Measurements from ENCODE around the gene FAM217B.

The FAM217B gene, protein sequence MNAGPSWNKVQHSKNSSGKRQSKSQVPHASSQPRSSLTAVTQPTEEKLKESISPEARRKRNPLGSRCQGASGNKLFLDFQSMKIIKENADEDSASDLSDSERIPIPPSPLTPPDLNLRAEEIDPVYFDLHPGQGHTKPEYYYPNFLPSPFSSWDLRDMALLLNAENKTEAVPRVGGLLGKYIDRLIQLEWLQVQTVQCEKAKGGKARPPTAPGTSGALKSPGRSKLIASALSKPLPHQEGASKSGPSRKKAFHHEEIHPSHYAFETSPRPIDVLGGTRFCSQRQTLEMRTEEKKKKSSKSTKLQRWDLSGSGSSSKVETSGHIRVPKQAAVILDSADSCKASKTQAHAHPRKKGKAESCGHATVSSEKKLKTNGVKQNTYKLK

DNA sequence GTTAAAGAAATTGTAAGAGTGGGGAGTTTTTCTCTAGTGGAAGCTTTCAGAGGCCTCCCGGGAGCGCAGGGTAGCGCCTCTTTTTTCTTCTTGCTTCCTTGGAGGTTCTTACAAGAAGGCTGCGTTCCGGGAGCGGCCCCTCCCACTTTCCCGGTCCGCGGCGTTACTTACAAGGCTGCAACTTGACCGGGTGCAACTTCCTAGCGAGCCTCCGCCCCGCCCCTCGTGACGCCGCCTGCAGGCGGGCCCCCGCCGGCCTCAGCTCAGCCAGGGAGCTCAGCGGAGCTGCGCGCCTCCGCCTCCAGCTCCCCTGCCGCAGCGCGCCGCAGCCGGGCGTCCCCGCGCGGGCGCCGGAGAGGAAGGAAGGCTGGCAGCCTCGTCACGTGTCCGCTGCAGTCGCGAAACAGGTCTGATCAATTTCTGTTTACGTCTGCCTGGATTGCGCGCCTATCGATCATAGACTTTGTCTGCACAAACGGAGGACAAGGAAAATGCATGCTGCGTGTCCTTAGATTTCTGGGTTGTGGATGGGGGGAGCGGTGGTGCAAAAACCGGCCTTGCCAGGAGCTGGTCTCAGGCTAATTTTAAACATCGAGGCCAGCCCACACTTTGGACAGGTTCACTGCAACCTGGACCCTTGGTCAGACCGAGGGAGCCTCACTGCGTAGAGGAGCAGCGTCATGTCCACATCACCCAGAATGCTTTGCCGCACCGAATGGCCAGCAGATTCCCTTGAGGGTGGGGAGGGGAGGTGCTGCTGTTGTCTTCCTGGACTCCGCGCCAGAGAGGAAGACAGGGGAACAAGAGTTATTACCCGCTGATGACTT lies at the start of gene FAM217B, which contains the start of gene PPP1R3D:
FAM217B (plus strand) TSS at position 261 of the 827 bp plus-strand sequence. CDS start 3,555 bp downstream, outside the sequence.
PPP1R3D (minus strand) TSS at position 177 of the 827 bp plus-strand sequence. CDS start 374 bp downstream, outside the sequence.
- peak; percentile 99 for DNase-seq (ENCODE audit: low read depth)
- H3K4me3 ChIP-seq (ENCODE audit: low read length): peak within 1 kb of the TSS; percentile 76
- TF ChIP-seq, protein P1, sequence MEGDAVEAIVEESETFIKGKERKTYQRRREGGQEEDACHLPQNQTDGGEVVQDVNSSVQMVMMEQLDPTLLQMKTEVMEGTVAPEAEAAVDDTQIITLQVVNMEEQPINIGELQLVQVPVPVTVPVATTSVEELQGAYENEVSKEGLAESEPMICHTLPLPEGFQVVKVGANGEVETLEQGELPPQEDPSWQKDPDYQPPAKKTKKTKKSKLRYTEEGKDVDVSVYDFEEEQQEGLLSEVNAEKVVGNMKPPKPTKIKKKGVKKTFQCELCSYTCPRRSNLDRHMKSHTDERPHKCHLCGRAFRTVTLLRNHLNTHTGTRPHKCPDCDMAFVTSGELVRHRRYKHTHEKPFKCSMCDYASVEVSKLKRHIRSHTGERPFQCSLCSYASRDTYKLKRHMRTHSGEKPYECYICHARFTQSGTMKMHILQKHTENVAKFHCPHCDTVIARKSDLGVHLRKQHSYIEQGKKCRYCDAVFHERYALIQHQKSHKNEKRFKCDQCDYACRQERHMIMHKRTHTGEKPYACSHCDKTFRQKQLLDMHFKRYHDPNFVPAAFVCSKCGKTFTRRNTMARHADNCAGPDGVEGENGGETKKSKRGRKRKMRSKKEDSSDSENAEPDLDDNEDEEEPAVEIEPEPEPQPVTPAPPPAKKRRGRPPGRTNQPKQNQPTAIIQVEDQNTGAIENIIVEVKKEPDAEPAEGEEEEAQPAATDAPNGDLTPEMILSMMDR (IDR thresholded peaks at IDR 0.05; ENCODE audit: insufficient read depth, low read depth, low read length, missing control alignments): no peak

DNA sequence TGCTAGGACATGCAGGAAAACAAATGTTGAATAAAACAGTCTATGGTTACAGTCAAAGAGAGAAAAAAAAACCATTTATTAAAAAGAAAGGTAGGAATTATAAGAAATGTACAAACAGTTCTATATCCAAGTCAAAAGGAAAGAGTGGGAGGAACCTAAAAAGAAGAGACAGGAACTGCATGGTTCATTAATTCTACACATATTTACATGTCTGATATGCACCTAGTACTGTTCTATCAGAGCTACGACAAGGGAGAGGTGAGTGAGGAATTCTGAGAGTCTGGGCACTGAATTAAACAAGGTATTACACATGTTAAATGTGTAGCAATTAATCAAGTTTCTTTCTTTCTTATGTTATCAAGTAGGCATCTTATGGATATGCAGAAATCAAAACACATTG lies 48.6 kb upstream of the FAM217B start:
- DNase-seq (ENCODE audit: low read depth): no peak
- H3K4me3 ChIP-seq (ENCODE audit: low read length): no peak overlapping the region
- TF ChIP-seq, protein P1 (IDR thresholded peaks at IDR 0.05; ENCODE audit: insufficient read depth, low read depth, low read length, missing control alignments): no peak

DNA sequence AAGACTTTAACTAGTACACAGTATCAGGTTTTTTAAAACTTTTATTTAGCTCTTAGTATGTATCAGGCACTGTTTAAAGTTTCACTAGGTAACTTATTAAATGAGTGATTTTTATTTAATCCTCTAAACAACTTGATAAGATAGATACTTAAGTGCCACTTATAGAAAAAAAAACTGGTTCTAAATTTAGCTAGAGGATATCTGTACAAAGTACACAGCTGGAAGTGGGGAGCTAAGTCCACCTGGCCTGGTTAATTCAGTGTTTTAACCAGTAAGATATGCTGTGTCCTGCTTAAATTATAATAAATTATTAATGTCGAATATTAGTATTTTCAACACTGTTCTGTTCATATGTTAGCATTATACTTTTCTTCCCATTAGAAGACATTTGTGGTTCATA lies 44.3 kb upstream of the FAM217B start:
- DNase-seq (ENCODE audit: low read depth): no peak
- H3K4me3 ChIP-seq (ENCODE audit: low read length): no peak overlapping the region
- TF ChIP-seq, protein P1 (IDR thresholded peaks at IDR 0.05; ENCODE audit: insufficient read depth, low read depth, low read length, missing control alignments): no peak

DNA sequence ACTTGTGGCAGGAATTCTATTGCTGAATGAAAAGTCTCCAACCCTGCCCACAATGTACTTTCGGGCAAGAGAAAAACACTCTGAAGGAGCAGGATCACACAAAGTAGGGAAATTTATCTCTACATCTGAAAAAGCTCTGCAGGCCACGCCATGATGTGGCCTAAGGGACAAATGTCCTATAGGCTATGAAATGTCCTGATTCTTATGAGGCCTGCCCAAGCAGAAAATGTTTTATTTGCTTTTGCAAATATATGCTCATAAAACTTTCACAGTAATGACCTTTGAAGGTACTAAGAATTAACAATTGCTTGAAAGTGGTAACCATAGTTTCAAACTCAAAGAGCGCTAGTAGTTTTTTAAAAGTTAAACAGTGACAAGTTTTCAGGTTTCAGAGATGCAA lies 37.7 kb upstream of the FAM217B start:
- TF ChIP-seq, protein P1 (IDR thresholded peaks at IDR 0.05; ENCODE audit: insufficient read depth, low read depth, low read length, missing control alignments): no peak
- DNase-seq (ENCODE audit: low read depth): no peak
- H3K4me3 ChIP-seq (ENCODE audit: low read length): no peak overlapping the region

DNA sequence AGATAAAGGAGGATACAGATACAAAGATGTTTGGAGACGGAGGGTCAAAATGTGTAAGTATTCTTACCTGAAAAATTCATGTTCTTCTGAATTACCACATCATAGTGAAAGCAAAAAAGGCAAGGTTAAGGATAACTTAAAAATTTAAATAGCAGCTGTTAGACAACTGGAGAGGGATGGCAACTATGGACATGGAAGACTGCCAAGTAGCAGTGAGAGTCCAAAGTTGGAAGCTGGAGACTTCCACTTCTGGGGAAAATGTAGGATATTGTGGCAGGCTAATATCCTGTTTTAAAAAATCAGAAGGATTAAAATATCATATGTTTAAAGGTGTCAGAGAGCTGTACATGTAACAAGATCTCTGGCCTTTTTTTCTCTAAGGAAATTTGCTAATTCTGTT lies 36.6 kb upstream of the FAM217B start:
- no peak for DNase-seq (ENCODE audit: low read depth)
- TF ChIP-seq, protein P1 (IDR thresholded peaks at IDR 0.05; ENCODE audit: insufficient read depth, low read depth, low read length, missing control alignments): no peak
- H3K4me3 ChIP-seq (ENCODE audit: low read length): no peak overlapping the region

DNA sequence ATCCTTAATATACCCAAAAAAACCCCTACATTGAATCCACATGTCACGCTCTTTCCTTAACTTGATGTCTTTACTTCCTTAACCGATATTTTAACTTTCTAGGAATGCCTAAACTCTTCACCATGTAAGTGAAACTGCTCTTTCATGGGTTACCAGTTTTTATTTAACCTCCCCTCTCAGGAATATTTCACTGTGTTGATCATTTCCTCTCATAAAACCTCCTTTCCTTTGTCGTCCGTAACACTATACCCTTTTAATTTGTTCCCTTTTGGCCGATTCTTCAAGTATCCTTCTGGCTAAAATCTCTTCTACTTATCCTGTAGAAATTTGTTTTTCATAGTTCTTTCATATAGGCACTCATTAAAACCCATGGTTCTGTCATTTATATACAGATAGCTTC lies 31.3 kb upstream of the FAM217B start:
- no peak overlapping the region for H3K4me3 ChIP-seq (ENCODE audit: low read length)
- DNase-seq (ENCODE audit: low read depth): no peak
- TF ChIP-seq, protein P1 (IDR thresholded peaks at IDR 0.05; ENCODE audit: insufficient read depth, low read depth, low read length, missing control alignments): no peak

Measured in epithelial cell of esophagus (primary cell).